G401 (cell line): ENCODE measurements around the gene EML2. TPM values are rescaled to one million over a fixed set of nuclear protein-coding genes. Genes with fewer than 3 reads are reported as not detected.

Source experiments
- DNase-seq: peaks from one replicate; pipeline ENCODE4 v3.0.0-alpha.2; 2015; ENCODE audit warnings: low spot score
- in situ Hi-C: cut with HindIII; loops from 2 replicates; pipeline ENCODE4 v1.10.0; 2016; ENCODE audit warnings: low sequenced_read_pairs, mixed read lengths
- total RNA-seq: library from RNA; depleted of rRNA; stranded (reverse); fragments of >200 nt; shearing (Covaris generic); gene quantifications from 2 replicates; pipeline ENCODE4 v1.2.3, GENCODE V29; 2014; rRNA removed

EML2 gene
- total RNA-seq, 1 experiment from 2014 or later, result 52.9 TPM

- DNase-seq, result no peak
- in situ Hi-C loops, result no loop called here
Measured at GRCh38 chr19:45567609-45568008, 71.6 kb downstream of the EML2 start.

- in situ Hi-C loops, result no loop called here
Measured at GRCh38 chr19:45564131-45564780, 74.9 kb downstream of the EML2 start.

GRCh38 chr19:45560686-45561085, 78.5 kb downstream of the EML2 start:
- DNase-seq, result no peak
- in situ Hi-C loops, result no loop called here

More at GRCh38 chr19:45564131-45564780, 74.9 kb downstream of the EML2 start:
- no peak for DNase-seq

- DNase-seq, result no peak
- in situ Hi-C loops, result no loop called here
Measured at GRCh38 chr19:45560038-45560437, 79.2 kb downstream of the EML2 start.

Other genes starting within 250 kb of the EML2 start
- gene PPP1R13L, start 234.3 kb downstream of the EML2 start, total RNA-seq, result 3.6 and 21.0 TPM in 2 replicates
- 28.4 and 32.3 TPM in 2 replicates for gene POLR1G, start 232.8 kb downstream of the EML2 start, total RNA-seq
- gene ERCC1, start 215.5 kb downstream of the EML2 start, total RNA-seq, result 115 and 130 TPM in 2 replicates
- gene FOSB, start 171.4 kb downstream of the EML2 start, total RNA-seq, result 0.31 and 1.5 TPM in 2 replicates
- gene RTN2, start 142.3 kb downstream of the EML2 start, total RNA-seq, result 17.0 and 22.0 TPM in 2 replicates
- 3.3 and 4.2 TPM in 2 replicates for gene PPM1N, start 141.0 kb downstream of the EML2 start, total RNA-seq
- gene VASP, start 131.9 kb downstream of the EML2 start, total RNA-seq, result 106 and 122 TPM in 2 replicates
- gene OPA3, start 54.6 kb downstream of the EML2 start, total RNA-seq, result 6.3 and 14.4 TPM in 2 replicates
- gene GPR4, start 37.2 kb downstream of the EML2 start, total RNA-seq, result 0.14 TPM in 1 of 2 replicates, not detected in the other
- 4.2 and 8.0 TPM in 2 replicates for gene GIPR, start 28.8 kb upstream of the EML2 start, total RNA-seq
- gene SNRPD2, start 52.6 kb upstream of the EML2 start, total RNA-seq, result 394 and 514 TPM in 2 replicates
- gene QPCTL, start 53.3 kb upstream of the EML2 start, total RNA-seq, result 28.5 and 32.9 TPM in 2 replicates
- 15.1 and 29.5 TPM in 2 replicates for gene FBXO46, start 91.5 kb upstream of the EML2 start, total RNA-seq
- not detected in 2 replicates for gene MEIOSIN, start 94.0 kb upstream of the EML2 start, total RNA-seq
- gene SIX5, start 129.9 kb upstream of the EML2 start, total RNA-seq, result 22.1 and 27.9 TPM in 2 replicates
- gene DMPK, start 143.1 kb upstream of the EML2 start, total RNA-seq, result 22.4 and 37.5 TPM in 2 replicates
- 20.5 and 28.6 TPM in 2 replicates for gene DMWD, start 153.4 kb upstream of the EML2 start, total RNA-seq
- 0.12 TPM in 1 of 2 replicates, not detected in the other for gene RSPH6A, start 175.9 kb upstream of the EML2 start, total RNA-seq
- 131 and 136 TPM in 2 replicates for gene SYMPK, start 223.8 kb upstream of the EML2 start, total RNA-seq
- 4.5 and 5.5 TPM in 2 replicates for gene FOXA3, start 224.9 kb upstream of the EML2 start, total RNA-seq
- 38.3 and 43.4 TPM in 2 replicates for gene IRF2BP1, start 246.7 kb upstream of the EML2 start, total RNA-seq